Measurements from ENCODE around the gene DGAT2.

Gene DGAT2

DNA sequence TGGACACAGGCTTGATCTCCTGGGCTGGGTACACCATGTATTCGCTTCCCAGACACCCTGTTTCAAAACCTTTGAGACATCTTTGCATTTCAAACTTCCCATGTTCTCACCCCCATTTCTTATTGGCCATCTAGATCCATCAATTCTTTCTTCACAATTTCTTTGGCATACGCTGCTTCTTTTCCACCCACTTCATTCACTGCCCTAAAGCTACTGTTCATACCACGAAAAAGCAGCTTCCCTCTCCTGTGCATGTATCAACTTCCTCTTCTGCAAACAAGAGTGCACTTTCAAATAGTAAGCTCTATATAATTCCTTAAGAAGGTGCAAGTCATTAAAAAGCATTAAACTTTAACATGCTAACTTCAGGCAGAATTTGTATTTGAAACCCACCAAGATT, 67.8 kb downstream of the DGAT2 start:
- DNase-seq, result no peak

DNA sequence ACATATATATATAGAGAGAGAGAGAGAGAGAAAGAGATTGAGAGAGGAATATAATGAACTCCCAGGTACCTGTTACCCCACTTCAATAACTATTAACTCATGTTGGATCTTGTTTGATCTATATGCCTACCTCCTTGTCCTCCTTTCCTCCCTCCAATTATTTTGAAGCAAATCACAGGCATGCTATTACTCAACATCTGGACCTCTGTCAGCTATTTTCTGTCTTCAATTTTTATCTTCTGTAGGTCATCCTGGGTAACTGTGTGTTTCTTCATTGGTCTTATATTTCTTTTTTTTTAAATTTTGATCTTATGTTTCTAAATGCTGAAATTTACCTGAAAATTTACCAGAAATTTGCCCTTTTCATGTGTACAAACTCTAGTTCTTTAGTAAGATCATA, 71.3 kb downstream of the DGAT2 start:
- DNase-seq, result no peak

DNA sequence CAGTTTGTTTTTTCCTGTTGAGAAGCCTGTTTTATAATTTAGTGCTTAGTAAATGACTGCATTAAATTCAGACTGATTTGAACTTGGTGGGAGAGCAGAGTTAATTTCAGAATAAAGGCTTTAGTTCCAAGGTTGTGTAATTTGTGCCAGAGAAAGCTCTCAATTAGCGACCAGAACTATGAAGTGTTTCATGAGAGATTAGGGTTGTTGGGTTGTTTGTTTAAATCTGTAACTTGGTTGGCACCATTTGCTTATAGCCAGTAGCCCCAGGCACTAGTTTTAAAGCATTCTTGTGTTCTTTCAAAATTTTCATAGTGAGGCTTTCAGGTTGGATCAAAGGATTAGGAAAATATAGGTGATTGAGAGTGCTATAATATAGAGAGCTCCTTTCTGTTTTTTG, 71.9 kb downstream of the DGAT2 start:
- no peak for DNase-seq

- no peak for DNase-seq
These were observed 73.2 kb downstream of the DGAT2 start for GRCh38 chr11:75841739-75842138.

DNA sequence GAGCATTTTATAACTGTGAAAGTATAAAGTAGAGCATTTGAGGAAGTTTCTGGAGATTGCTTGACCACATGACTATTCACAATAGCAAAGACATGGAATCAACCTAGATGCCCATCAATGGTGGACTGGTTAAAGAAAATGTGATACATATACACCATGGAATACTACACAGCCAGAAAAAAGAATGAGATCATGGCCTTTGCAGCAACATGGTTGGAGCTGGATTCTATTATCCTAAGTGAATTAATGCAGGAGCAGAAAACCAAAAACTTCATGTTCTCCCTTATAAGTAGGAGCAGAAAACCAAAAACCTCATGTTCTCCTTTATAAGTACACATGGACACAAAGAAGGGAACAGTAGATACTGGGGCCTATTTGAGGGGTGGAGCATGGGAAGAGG, 76.7 kb downstream of the DGAT2 start:
- no peak for DNase-seq

GRCh38 chr11:75849894-75850293, 81.3 kb downstream of the DGAT2 start:
- no peak for DNase-seq

GRCh38 chr11:75850787-75851186, 82.2 kb downstream of the DGAT2 start:
- no peak for DNase-seq
